AG09309 (cell line): ENCODE data around the gene GZMH.
"Not testable (repeated sequence)": the region's sequence is repeated elsewhere in the genome, so short reads cannot be mapped to it uniquely, and the experiment has no call there.

Experiments
- DNase-seq: peaks from one replicate; pipeline ENCODE4 v3.0.0-alpha.2; 2010; ENCODE audit warnings: low read depth
- H3K4me3 ChIP-seq: 2 replicates; pipeline ENCODE4 v1.5.1; 2011; ENCODE audit warnings: mild to moderate bottlenecking, low read depth, low read length, moderate library complexity; ENCODE audit not compliant: control insufficient read depth
- TF ChIP-seq, protein P1 (sequence below): IDR thresholded peaks from 2 replicates; pipeline ENCODE4 v1.5.1; 2011; ENCODE audit warnings: mild to moderate bottlenecking, low read depth, low read length, inconsistent platforms; ENCODE audit not compliant: insufficient read depth, control insufficient read depth; ENCODE audit errors: missing control alignments

The GZMH gene

DNA sequence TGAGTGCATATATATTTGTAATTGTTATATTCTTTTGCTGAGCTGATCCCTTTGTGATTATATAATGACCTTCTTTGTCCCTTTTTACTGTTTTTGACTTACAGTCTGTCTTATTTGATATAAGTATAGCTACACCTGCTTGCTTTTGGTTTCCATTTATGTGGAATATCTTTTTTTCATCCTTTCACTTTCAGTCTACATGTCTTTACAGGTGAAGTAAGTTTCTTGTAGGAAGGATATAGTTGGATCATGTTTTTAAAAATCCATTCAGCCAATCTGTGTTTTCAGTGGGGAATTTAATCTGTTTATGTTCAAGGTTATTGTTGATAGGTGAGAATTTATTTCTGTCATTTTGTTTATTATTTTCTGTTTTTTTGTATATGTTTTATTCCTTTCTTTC is 12.1 kb downstream of the GZMH start:
- no peak overlapping the region for H3K4me3 ChIP-seq
- DNase-seq, result no peak
- TF ChIP-seq, protein P1, sequence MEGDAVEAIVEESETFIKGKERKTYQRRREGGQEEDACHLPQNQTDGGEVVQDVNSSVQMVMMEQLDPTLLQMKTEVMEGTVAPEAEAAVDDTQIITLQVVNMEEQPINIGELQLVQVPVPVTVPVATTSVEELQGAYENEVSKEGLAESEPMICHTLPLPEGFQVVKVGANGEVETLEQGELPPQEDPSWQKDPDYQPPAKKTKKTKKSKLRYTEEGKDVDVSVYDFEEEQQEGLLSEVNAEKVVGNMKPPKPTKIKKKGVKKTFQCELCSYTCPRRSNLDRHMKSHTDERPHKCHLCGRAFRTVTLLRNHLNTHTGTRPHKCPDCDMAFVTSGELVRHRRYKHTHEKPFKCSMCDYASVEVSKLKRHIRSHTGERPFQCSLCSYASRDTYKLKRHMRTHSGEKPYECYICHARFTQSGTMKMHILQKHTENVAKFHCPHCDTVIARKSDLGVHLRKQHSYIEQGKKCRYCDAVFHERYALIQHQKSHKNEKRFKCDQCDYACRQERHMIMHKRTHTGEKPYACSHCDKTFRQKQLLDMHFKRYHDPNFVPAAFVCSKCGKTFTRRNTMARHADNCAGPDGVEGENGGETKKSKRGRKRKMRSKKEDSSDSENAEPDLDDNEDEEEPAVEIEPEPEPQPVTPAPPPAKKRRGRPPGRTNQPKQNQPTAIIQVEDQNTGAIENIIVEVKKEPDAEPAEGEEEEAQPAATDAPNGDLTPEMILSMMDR, result no peak

DNA sequence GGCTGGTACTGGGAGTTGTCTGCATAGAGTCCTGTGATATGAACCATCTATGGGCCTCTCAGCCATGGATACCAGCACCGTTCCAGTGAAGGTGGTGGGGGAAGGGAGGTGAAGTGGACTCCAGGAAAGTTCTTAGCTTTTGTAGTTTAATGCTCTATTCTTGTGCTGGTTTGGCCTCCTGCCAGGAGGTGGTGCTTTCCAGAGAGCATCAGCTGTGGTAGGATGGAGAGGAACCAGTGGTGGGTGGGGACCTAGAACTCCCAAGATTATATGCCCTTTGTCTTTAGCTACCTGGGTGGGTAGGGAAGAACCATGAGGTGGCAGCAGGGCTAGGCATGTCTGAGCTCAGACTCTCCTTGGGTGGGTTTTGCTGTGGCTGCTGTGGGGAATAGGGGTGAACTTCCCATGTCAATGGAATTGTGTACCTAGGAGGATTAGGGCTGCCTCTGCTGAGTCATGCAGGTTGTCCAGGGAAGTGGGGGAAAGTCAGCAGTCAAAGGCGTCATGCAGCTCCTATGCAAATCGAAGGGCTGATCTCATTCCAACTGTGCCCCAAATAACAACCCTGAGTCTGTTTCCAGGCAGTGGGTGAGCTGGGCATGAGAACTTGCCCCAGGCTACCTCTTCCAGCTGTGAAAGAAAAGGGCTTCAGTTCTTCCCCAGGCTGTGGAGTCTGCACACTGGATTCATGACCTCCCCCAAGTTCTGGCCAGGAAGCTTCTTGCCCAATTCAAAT is 14.2 kb downstream of the GZMH start:
- H3K4me3 ChIP-seq, result no peak overlapping the region
- DNase-seq, result no peak
- TF ChIP-seq, protein P1, result no peak

DNA sequence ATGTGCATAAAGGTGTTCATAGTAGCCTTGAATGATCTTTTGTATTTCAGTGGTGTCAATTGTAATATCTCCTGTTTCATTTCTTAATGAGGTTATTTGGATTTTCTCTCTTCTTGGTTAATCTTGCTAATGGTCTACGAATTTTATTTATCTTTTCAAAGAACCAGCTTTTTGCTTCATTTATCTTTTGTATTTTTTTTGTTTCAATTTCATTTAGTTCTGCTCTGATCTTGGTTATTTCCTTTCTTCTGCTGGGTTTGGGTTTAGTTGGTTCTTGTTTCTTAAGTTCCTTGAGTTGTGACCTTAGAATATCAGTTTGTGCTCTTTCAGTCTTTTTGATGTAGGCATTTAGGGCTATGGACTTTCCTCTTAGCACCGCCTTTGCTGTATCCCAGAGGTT is 18.5 kb downstream of the GZMH start:
- not testable (repeated sequence) for DNase-seq, H3K4me3 ChIP-seq

DNA sequence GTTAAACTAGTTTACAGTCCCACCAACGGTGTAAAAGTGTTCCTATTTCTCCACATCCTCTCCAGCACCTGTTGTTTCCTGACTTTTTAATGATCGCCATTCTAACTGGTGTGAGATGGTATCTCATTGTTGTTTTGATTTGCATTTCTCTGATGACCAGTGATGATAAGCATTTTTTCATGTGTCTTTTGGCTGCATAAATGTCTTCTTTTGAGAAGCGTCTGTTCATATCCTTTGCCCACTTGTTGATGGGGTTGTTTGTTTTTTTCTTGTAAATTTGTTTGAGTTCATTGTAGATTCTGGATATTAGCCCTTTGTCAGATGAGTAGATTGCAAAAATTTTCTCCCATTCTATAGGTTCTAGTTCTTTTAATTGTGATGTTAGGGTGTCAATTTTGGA is 25.1 kb downstream of the GZMH start:
- H3K4me3 ChIP-seq, DNase-seq: not testable (repeated sequence)

DNA sequence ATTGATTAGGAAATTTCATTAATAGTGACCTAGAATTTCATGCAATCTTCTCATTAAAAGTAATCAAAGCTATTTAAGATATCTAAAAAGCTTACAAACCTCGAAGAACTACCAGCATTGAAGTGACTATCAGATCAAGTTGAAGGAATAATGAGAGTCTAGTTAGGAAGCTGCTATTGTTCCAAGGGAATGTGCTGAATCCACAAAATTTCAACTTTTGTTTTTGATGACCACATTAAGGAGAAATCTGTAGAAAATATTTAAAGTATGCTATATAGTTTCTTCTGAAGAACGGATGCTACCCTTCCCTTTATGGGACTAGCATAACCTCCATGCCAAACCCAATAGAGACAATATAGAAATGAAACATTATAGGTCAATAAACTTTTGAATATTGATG is 30.9 kb downstream of the GZMH start:
- DNase-seq, result no peak
- H3K4me3 ChIP-seq, result no peak overlapping the region
- TF ChIP-seq, protein P1, result no peak

DNA sequence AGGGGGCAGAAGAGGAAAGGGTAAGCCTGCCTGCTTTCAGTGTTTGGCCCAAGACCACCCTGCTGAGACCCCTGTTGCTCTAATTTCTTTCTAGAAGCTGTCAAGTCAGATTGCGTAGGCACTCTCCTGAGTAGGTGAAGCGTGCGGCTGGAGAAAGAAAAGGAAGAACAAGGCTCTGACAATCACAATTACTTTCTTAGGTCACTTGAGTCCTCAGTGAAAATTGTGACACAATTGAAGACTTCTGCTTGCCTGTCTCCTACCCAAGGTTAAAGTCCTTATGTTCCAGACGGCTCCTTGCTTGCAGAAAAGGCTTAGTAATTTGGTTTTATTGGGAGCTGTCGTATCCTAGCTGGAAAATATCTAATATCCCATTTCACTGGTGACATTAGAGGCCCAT is 32.7 kb downstream of the GZMH start:
- DNase-seq, result no peak
- TF ChIP-seq, protein P1, result no peak
- H3K4me3 ChIP-seq, result no peak overlapping the region

DNA sequence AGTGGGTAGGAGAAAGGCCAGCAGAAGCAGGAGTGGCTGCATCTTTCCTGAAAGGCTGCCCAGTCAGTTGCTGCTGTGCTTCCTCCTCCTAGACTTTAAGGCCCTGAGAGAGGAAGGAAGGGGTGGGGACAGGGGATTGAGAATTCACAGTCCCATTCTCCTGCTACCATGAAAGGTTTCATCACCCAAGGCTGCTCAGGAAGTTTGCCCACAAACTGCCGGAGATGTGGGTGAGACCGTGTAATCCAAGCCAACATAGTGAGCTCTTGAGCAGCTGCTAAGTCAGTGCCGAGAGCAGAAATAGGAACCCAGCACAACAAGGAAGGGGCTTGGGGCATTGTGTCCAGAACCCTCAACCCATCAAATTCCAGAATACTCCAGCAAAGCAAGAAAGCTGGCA is 33.3 kb downstream of the GZMH start, which contains the start of gene CTSG:
Gene CTSG, minus strand, starts transcription at position 69 of the 400 bp plus-strand sequence. Its CDS starts 27 bp downstream, at position 42.
- no peak for DNase-seq
- TF ChIP-seq, protein P1, result no peak
- no peak within 1 kb of the TSS for H3K4me3 ChIP-seq
